Measurements from ENCODE around the gene OXER1. TPM values are rescaled to one million over a fixed set of nuclear protein-coding genes. Genes with fewer than 3 reads are reported as not detected.

The OXER1 gene
- total and polyA plus RNA-seq, 2 of the 13 experiments (the other 11 are each of a cell fraction or from before 2014, with no cell fraction given): 8.0 to 9.0 TPM

DNA sequence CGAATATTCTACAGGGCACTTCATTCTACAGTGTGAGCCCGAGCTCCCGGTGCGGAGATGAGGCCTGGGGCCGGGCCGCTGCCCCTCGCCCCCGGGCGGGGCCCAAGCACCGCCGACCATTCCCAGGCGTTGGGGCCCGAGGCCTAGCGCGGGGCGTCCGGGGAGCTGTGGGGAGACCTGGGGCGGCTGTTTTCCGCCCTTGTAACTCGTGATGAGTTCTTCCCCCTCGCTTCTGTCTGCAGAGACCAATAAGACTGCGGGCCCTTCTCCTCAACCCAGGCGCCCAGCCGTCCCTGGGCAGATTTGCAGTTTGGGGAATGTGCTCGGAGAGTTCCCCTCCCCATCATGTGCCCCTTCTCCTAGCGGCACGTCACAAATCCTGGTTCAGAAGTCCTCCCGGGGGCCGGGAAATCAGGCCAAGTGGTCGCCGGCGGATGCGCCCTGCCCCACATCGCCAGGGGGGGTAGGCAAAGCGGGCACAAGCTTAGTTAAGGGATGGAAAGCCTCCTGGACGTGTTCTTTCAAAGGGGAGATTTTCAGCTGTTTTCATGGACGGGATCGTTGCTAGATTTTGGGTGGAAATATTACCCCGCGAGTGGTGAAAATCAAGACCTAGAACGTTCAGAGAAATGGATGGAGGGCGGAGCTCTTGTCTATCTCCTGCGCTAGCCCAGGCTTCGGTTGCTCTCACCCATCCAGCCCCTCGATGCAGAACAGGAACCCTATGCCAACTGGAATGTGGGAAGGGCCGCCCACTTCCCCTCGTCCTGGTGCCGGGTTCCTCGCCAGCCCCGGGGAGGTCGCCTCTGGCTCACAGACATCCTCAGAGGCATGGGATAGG is 47.3 kb upstream of the OXER1 start (continued):
- TF ChIP-seq, protein P1, sequence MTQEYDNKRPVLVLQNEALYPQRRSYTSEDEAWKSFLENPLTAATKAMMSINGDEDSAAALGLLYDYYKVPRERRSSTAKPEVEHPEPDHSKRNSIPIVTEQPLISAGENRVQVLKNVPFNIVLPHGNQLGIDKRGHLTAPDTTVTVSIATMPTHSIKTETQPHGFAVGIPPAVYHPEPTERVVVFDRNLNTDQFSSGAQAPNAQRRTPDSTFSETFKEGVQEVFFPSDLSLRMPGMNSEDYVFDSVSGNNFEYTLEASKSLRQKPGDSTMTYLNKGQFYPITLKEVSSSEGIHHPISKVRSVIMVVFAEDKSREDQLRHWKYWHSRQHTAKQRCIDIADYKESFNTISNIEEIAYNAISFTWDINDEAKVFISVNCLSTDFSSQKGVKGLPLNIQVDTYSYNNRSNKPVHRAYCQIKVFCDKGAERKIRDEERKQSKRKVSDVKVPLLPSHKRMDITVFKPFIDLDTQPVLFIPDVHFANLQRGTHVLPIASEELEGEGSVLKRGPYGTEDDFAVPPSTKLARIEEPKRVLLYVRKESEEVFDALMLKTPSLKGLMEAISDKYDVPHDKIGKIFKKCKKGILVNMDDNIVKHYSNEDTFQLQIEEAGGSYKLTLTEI (CRISPR knock-in tag; conservative IDR thresholded peaks at IDR 0.05): no peak
- TF ChIP-seq REST (IDR thresholded peaks at IDR 0.05; ENCODE audit: borderline replicate concordance in 1 of 2, low read depth in 1 of 2, low read length in 2 of 2) (no peak), REXO4 (CRISPR knock-in tag; IDR thresholded peaks at IDR 0.05; ENCODE audit: borderline replicate concordance) (no peak), CCAR2 (optimal IDR thresholded peaks at IDR 0.05; ENCODE audit: low read depth, low read length) (no peak), SETDB1 (CRISPR knock-in tag; IDR thresholded peaks at IDR 0.05; ENCODE audit: borderline replicate concordance) (no peak), MAF1 (CRISPR knock-in tag; IDR thresholded peaks at IDR 0.05; ENCODE audit: borderline replicate concordance) (no peak), HOXA3 (CRISPR knock-in tag; IDR thresholded peaks at IDR 0.05) (no peak), CBX2 (IDR thresholded peaks at IDR 0.05; ENCODE audit: low read depth, low read length) (no peak), CBX2 (CRISPR knock-in tag; IDR thresholded peaks at IDR 0.05; ENCODE audit: low read depth) (no peak), MXD4 (CRISPR knock-in tag; IDR thresholded peaks at IDR 0.05) (no peak; the same call in 1 of the 2 replicates), TFDP1 (CRISPR knock-in tag; IDR thresholded peaks at IDR 0.05; ENCODE audit: borderline replicate concordance) (no peak), HIC2 (CRISPR knock-in tag; IDR thresholded peaks at IDR 0.05; ENCODE audit: low read depth) (peak; percentile 79), TFAP4 (IDR thresholded peaks at IDR 0.05; ENCODE audit: borderline replicate concordance, low read depth) (no peak; the same call in 1 of the 2 replicates), ZNF138 (CRISPR knock-in tag; IDR thresholded peaks at IDR 0.05; ENCODE audit: low read depth) (peak; percentile 54; the same call in 1 of the 2 replicates), KLF6 (CRISPR knock-in tag; IDR thresholded peaks at IDR 0.05) (no peak; the same call in 1 of the 2 replicates), ZNF850 (CRISPR knock-in tag; conservative IDR thresholded peaks at IDR 0.05) (0 out of 2 replicates have a peak, but pooled peaks have one; percentile 16)
- TF ChIP-seq, protein P2, sequence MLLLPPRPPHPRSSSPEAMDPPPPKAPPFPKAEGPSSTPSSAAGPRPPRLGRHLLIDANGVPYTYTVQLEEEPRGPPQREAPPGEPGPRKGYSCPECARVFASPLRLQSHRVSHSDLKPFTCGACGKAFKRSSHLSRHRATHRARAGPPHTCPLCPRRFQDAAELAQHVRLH (CRISPR knock-in tag; IDR thresholded peaks at IDR 0.05; ENCODE audit: borderline replicate concordance, low read depth): no peak; the same call in 1 of the 2 replicates
